HepG2 (cell line): ENCODE measurements around the gene TOP2B. TPM values are rescaled to one million over a fixed set of nuclear protein-coding genes. Genes with fewer than 3 reads are reported as not detected.

Experiments used
- AGO2 ChIP-seq: fragments of 200-400 bp; formaldehyde crosslinking; optimal IDR thresholded peaks from 2 replicates; pipeline ENCODE3; 2017; ENCODE audit warnings: mild to moderate bottlenecking, low read depth, low read length, moderate library complexity
- DMAP1 ChIP-seq: IDR thresholded peaks from 2 replicates; pipeline ENCODE4 v1.6.1; 2016
- EZH2 ChIP-seq: conservative IDR thresholded peaks from 2 replicates; pipeline ENCODE4 v1.6.1; 2012; ENCODE audit warnings: mild to moderate bottlenecking, low read depth, low read length, moderate library complexity
- FOXM1 ChIP-seq: sonication (generic); formaldehyde crosslinking; IDR thresholded peaks from 2 replicates; pipeline ENCODE4 v1.5.0; 2020; ENCODE audit warnings: missing genetic modification reagents
- HMG20B ChIP-seq: conservative IDR thresholded peaks from 2 replicates; pipeline ENCODE4 v1.6.1; 2016; ENCODE audit warnings: missing genetic modification reagents, missing compliant biosample characterization
- JARID2 ChIP-seq: sonication (generic); formaldehyde crosslinking; IDR thresholded peaks from 2 replicates; pipeline ENCODE4 v1.8.1; 2023; ENCODE audit warnings: missing genetic modification reagents, inconsistent platforms; ENCODE audit not compliant: insufficient replicate concordance
- JUNB ChIP-seq: sonication (generic); formaldehyde crosslinking; IDR thresholded peaks from 2 replicates; pipeline ENCODE4 v1.8.0; 2022; ENCODE audit warnings: missing genetic modification reagents, mild to moderate bottlenecking, borderline replicate concordance
- MEIS2 ChIP-seq: sonication (generic); formaldehyde crosslinking; IDR thresholded peaks from 2 replicates; pipeline ENCODE4 v1.9.0; 2021; ENCODE audit warnings: mild to moderate bottlenecking, missing genetic modification reagents
- REXO4 ChIP-seq: sonication (generic); formaldehyde crosslinking; IDR thresholded peaks from 2 replicates; pipeline ENCODE4 v1.8.0; 2022; ENCODE audit warnings: missing genetic modification reagents, mild to moderate bottlenecking, borderline replicate concordance
- SP140L ChIP-seq: sonication (generic); formaldehyde crosslinking; IDR thresholded peaks from 2 replicates; pipeline ENCODE4 v1.4.0; 2020; ENCODE audit warnings: missing genetic modification reagents, borderline replicate concordance
- ZMAT3 ChIP-seq: sonication (generic); formaldehyde crosslinking; conservative IDR thresholded peaks from 2 replicates; pipeline ENCODE4 v1.7.0; 2021; ENCODE audit warnings: missing genetic modification reagents
- ZNF441 ChIP-seq: sonication (generic); formaldehyde crosslinking; IDR thresholded peaks from 2 replicates; pipeline ENCODE4 v1.7.0; 2021; ENCODE audit warnings: missing genetic modification reagents, borderline replicate concordance
- ZNF598 ChIP-seq: sonication (generic); formaldehyde crosslinking; IDR thresholded peaks from 2 replicates; pipeline ENCODE4 v1.5.1; 2020; ENCODE audit warnings: mild to moderate bottlenecking, missing genetic modification reagents, borderline replicate concordance
- ZNF615 ChIP-seq: sonication (generic); formaldehyde crosslinking; IDR thresholded peaks from 2 replicates; pipeline ENCODE4 v1.5.0; 2020; ENCODE audit warnings: mild to moderate bottlenecking, missing genetic modification reagents, borderline replicate concordance
- ZNF644 ChIP-seq: IDR thresholded peaks from 2 replicates; pipeline ENCODE4 v1.6.1; 2016; ENCODE audit warnings: low read depth
- ZNF777 ChIP-seq: sonication (generic); formaldehyde crosslinking; IDR thresholded peaks from 2 replicates; pipeline ENCODE4 v1.4.0; 2020; ENCODE audit warnings: missing genetic modification reagents
- polyA plus RNA-seq, 8 experiments: library from polyadenylated mRNA; depleted of rRNA in 3 of 8; stranded (reverse) in 7 of 8; unstranded in 1 of 8; fragments of >200 nt; fragmentation: Illumina TruSeq in 4 of 8; extraction: Trizol in 4 of 8; gene quantifications; 2 replicates each; pipeline versions ENCODE4 v1.2.1 to v1.2.3, GENCODE V29; 2011 to 2016; ENCODE audit warnings: low read depth in 4 of 8, missing spikeins in 1 of 8, mixed read lengths in 1 of 8; ENCODE audit not compliant: insufficient read depth in 1 of 8
- total RNA-seq, 5 experiments: library from RNA; depleted of rRNA; stranded (reverse); fragments of >200 nt; fragmentation: Illumina TruSeq; extraction: Trizol; gene quantifications; 2 replicates each; pipeline ENCODE4 v1.2.3, GENCODE V29; 2016; ENCODE audit warnings: low read depth in 1 of 5
- TF ChIP-seq, protein P1 (sequence below): sonication (generic); formaldehyde crosslinking; IDR thresholded peaks from 2 replicates; pipeline ENCODE4 v1.4.0; 2020; ENCODE audit warnings: missing genetic modification reagents
- TF ChIP-seq, protein P2 (sequence below): sonication (generic); formaldehyde crosslinking; IDR thresholded peaks from 2 replicates; pipeline ENCODE4 v1.9.0; 2021; ENCODE audit warnings: missing genetic modification reagents, borderline replicate concordance
- TF ChIP-seq, protein P3 (sequence below): sonication (generic); formaldehyde crosslinking; IDR thresholded peaks from 2 replicates; pipeline ENCODE4 v1.4.0; 2020; ENCODE audit warnings: missing genetic modification reagents, mild to moderate bottlenecking, borderline replicate concordance
- TF ChIP-seq, protein P4 (sequence below): sonication (generic); formaldehyde crosslinking; conservative IDR thresholded peaks from 2 replicates; pipeline ENCODE4 v1.4.0; 2020; ENCODE audit warnings: missing genetic modification reagents

TOP2B gene
- total and polyA plus RNA-seq, 2 of the 13 experiments (the other 11 are each of a cell fraction or from before 2014, with no cell fraction given), result 27.6 to 88.1 TPM

DNA sequence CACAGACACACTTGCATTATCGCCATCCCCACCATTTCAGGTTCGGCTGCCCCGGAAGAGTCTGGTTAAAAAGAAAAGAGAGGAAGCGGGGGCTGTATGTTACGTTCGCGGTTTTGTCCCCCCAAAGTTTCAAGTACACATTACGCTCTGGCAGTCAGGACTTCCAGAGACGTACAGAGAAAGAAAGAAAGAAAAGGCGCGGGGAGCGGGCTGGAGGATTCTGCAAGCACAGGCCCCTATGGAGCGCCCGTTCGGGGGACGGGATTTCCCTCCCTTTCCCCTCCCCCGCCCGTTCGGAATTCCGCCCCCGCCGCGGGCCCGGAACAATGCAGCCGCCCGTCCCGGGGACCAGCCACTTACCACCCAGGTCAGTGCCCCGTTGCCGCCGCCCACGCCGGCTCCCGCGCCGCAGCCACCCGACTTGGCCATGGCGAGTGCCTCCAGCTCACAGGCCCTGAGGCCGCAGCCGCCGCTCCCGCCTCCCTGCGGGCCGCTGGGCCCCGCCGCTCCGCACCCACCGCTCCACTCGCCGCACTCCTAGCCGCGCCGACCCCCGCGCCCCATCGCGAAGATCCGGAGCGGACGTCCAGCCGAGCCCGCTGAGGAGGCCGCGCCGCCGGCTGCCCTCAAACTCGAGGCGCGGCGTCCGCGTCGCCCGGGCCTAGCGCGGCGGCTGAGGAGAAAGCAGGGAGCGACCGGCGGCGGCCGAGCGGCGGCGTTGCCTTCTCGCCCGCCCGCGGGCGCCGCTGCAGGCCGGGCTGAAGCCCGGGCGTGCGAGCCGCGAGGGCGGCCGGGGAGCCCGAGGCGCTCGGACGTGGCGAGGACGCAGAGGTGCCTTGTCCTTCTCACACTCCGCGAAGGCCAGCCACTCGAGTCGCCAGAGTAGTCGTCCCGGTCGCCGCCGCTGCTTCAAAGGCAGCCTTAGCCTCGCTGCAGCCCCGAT is 567 bp downstream of the TOP2B start (continued):
- TF ChIP-seq, protein P1, sequence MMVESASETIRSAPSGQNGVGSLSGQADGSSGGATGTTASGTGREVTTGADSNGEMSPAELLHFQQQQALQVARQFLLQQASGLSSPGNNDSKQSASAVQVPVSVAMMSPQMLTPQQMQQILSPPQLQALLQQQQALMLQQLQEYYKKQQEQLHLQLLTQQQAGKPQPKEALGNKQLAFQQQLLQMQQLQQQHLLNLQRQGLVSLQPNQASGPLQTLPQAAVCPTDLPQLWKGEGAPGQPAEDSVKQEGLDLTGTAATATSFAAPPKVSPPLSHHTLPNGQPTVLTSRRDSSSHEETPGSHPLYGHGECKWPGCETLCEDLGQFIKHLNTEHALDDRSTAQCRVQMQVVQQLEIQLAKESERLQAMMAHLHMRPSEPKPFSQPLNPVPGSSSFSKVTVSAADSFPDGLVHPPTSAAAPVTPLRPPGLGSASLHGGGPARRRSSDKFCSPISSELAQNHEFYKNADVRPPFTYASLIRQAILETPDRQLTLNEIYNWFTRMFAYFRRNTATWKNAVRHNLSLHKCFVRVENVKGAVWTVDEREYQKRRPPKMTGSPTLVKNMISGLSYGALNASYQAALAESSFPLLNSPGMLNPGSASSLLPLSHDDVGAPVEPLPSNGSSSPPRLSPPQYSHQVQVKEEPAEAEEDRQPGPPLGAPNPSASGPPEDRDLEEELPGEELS (CRISPR knock-in tag), result no peak
- TF ChIP-seq AGO2 (peak; percentile 88), JARID2 (CRISPR knock-in tag) (no peak), FOXM1 (CRISPR knock-in tag) (no peak), ZNF644 (no peak), ZNF441 (CRISPR knock-in tag) (0 out of 2 replicates have a peak, but pooled peaks have one; percentile 40), DMAP1 (CRISPR knock-in tag) (0 out of 2 replicates have a peak, but pooled peaks have one; percentile 9), ZNF615 (CRISPR knock-in tag) (no peak), JUNB (CRISPR knock-in tag) (no peak), HMG20B (CRISPR knock-in tag) (no peak), REXO4 (no peak), EZH2 (no peak), ZNF777 (CRISPR knock-in tag) (peak; percentile 53), ZNF598 (no peak), MEIS2 (CRISPR knock-in tag) (peak; percentile 82; the same call in 1 of the 2 replicates), SP140L (CRISPR knock-in tag) (no peak), ZMAT3 (CRISPR knock-in tag) (no peak)
- TF ChIP-seq, protein P2, sequence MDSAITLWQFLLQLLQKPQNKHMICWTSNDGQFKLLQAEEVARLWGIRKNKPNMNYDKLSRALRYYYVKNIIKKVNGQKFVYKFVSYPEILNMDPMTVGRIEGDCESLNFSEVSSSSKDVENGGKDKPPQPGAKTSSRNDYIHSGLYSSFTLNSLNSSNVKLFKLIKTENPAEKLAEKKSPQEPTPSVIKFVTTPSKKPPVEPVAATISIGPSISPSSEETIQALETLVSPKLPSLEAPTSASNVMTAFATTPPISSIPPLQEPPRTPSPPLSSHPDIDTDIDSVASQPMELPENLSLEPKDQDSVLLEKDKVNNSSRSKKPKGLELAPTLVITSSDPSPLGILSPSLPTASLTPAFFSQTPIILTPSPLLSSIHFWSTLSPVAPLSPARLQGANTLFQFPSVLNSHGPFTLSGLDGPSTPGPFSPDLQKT (CRISPR knock-in tag), result no peak
- TF ChIP-seq, protein P3, sequence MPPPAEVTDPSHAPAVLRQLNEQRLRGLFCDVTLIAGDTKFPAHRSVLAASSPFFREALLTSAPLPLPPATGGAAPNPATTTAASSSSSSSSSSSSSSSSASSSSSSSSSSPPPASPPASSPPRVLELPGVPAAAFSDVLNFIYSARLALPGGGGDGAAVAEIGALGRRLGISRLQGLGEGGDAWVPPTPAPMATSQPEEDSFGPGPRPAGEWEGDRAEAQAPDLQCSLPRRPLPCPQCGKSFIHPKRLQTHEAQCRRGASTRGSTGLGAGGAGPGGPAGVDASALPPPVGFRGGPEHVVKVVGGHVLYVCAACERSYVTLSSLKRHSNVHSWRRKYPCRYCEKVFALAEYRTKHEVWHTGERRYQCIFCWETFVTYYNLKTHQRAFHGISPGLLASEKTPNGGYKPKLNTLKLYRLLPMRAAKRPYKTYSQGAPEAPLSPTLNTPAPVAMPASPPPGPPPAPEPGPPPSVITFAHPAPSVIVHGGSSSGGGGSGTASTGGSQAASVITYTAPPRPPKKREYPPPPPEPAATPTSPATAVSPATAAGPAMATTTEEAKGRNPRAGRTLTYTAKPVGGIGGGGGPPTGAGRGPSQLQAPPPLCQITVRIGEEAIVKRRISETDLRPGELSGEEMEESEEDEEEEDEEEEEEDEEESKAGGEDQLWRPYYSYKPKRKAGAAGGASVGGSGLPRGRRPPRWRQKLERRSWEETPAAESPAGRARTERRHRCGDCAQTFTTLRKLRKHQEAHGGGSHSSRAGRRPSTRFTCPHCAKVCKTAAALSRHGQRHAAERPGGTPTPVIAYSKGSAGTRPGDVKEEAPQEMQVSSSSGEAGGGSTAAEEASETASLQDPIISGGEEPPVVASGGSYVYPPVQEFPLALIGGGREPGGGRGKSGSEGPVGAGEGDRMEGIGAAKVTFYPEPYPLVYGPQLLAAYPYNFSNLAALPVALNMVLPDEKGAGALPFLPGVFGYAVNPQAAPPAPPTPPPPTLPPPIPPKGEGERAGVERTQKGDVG (CRISPR knock-in tag), result no peak
- TF ChIP-seq, protein P4, sequence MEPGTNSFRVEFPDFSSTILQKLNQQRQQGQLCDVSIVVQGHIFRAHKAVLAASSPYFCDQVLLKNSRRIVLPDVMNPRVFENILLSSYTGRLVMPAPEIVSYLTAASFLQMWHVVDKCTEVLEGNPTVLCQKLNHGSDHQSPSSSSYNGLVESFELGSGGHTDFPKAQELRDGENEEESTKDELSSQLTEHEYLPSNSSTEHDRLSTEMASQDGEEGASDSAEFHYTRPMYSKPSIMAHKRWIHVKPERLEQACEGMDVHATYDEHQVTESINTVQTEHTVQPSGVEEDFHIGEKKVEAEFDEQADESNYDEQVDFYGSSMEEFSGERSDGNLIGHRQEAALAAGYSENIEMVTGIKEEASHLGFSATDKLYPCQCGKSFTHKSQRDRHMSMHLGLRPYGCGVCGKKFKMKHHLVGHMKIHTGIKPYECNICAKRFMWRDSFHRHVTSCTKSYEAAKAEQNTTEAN (CRISPR knock-in tag), result no peak
